Heart left ventricle (tissue), 16 donors: ENCODE data around the gene NPTX1. TPM values are rescaled to one million over a fixed set of nuclear protein-coding genes. Genes with fewer than 3 reads are reported as not detected.

ENCODE experiments used
- ATAC-seq, 4 donors: fragments of 200-7000 bp; cut with Tn5 transposase; one replicate each; pipeline ENCODE4 v1.9.1; 2020 to 2022; ENCODE audit warnings: moderate library complexity in 4 of 4, mild to moderate bottlenecking in 3 of 4, moderate number of reproducible peaks in 1 of 4
- DNase-seq, 5 donors: peaks; one replicate each; pipeline ENCODE4 v3.0.0-alpha.2; 2020
- H3K27ac ChIP-seq, 12 donors: fragments of 200-600 bp; sonication (generic) in 4 of 12; one replicate each; pipeline versions ENCODE4 v1.5.0 to v1.8.0; 2016 to 2022; ENCODE audit warnings: mild to moderate bottlenecking in 2 of 12
- H3K27me3 ChIP-seq, 9 donors: fragments of 200-600 bp; sonication (generic) in 2 of 9; one replicate each; pipeline versions ENCODE4 v1.5.1 to v1.8.0; 2016 to 2022; ENCODE audit warnings: mild to moderate bottlenecking in 3 of 9
- H3K36me3 ChIP-seq, 9 donors: fragments of 200-600 bp; sonication (generic) in 2 of 9; one replicate each; pipeline versions ENCODE4 v1.5.0 to v1.8.0; 2018 to 2022; ENCODE audit warnings: mild to moderate bottlenecking in 2 of 9
- H3K4me1 ChIP-seq, 12 donors: fragments of 200-600 bp; sonication (generic) in 4 of 12; one replicate each; pipeline versions ENCODE4 v1.5.0 to v1.8.0; 2016 to 2022; ENCODE audit warnings: mild to moderate bottlenecking in 3 of 12
- H3K4me3 ChIP-seq, 12 donors: fragments of 200-600 bp; sonication (generic) in 4 of 12; one replicate each; pipeline versions ENCODE4 v1.5.0 to v1.8.0; 2017 to 2022; ENCODE audit warnings: mild to moderate bottlenecking in 9 of 12, moderate library complexity in 4 of 12
- H3K9me3 ChIP-seq, 12 donors: fragments of 200-600 bp; sonication (generic) in 4 of 12; one replicate each; pipeline versions ENCODE4 v1.5.0 to v1.8.0; 2016 to 2022; ENCODE audit warnings: mild to moderate bottlenecking in 1 of 12
- POLR2A ChIP-seq, 2 donors: fragments of 450-650 bp; IDR thresholded peaks; one replicate each; pipeline ENCODE4 v1.6.1; 2017; ENCODE audit warnings: antibody characterized with exemption in 2 of 2, mild to moderate bottlenecking in 2 of 2, moderate library complexity in 2 of 2
- WGBS, 4 donors: extraction: QIAGEN DNeasy Blood & Tissue Kit in 2 of 4; methylation state at CpG; one replicate each; pipeline versions ENCODE4 v1.1.5 to v1.1.7; 2013 to 2018; 5-methylcytosine and 5-hydroxymethylcytosine counted together
- intact Hi-C, 10 donors: fragments of 100-400 bp; cut with DNase I; formaldehyde crosslinking; loops; one replicate each; pipeline versions ENCODE4 v1.11.1 to v1.14.2; 2022
- polyA plus RNA-seq, 2 donors: library from polyadenylated mRNA; stranded (reverse); fragments of 200-250 nt; gene quantifications; one replicate each; pipeline ENCODE4 v1.2.3, GENCODE V29; 2013
- total RNA-seq, 9 donors: library from RNA; depleted of rRNA in 2 of 9; stranded (reverse); fragments of >200 nt in 2 of 9; fragmentation: NEBNext Ultra II Directional in 3 of 9; extraction: Animal tissue kit (Norgen Biotek cat#: 25700) in 3 of 9; gene quantifications; one replicate each; pipeline versions ENCODE4 v1.1.0 to v1.2.4, GENCODE V29; 2016 to 2023
- TF ChIP-seq, protein P1 (sequence below), 12 donors: fragments of 200-600 bp; sonication (generic) in 4 of 12; IDR thresholded peaks; one replicate each; pipeline versions ENCODE4 v1.5.0 to v1.8.0; 2018 to 2022; ENCODE audit warnings: antibody characterized with exemption in 12 of 12, mild to moderate bottlenecking in 5 of 12
- donor health status: ischemic (EF 13 %, LVEDD 7.1; RV severe dilation, severe dysfunction).
- donor health status: healthy with polysubstance abuse.
- donor health status: DM: no; HTN: yes; CAD: no.
- donor health status: DM: no; HTN: no; CAD: no.
- donor health status: ischemic (EF 25% LVEDD 6.9; RV normal size, moderate dysfunction).
- donor health status: ischemic (EF 25% LVEDD 5.7; RV mildly dilated, moderate dysfunction).
- donor health status: healthy.
- donor health status: DM: yes; HTN: yes; CAD: no.
- donor health status: ischemic (EF 35%, LVEDD 5.7; RV mildly dilated, moderate dysfunction).
- donor health status: nonischemic (EF 11% LVEDD 7.7; RV severe dilation, severe dysfunction).
- donor health status: DM: yes; HTN: yes; CAD: no.
- donor health status: PGD.
- donor health status: ischemic (EF 29% LVEDD 5.4; RV normal size, mild dysfunction).
- donor health status: nonischemic (EF 23%, LVEDD 6.1; RV moderate dilation, normal function).

The NPTX1 gene
- total and polyA plus RNA-seq, 11 donors = 0.01 to 0.58 (median 0.09) TPM; not detected in 7

DNA sequence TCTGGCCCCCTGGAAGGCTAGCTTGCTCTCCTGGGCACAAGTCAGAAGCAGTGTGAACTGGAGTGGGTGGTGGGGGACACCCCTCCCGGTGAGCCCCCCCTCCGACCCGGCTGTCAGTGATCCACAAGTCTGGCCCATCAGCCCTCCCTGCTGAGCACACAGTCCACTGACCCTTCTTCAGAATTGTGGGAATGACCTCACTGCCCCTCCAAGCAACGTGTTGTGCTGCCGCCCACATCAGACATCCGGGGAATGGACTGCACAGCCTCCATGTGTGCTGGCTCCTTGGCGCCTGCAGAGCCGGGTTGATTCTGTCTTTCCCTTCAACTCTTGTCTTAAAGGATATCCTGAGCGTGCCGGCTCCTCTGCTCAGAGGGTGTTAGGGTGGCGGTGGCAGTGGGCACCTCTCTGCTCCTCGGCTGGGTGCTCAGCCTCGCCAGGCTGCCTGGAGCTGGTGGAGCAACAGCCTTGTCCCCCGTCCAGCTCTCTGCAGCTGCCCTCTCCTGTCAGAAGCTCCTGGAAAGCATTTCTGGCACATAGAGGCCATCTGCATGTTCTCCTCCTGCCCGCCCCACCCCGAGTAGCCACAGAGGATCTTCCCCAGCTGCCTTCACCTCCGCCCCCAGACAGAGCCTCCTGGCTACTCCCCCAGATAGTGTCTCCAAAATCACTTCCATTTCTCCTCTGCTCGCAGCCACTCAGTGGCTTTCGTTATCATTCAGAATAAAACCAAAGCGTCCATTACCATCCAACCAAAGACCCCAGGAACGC, 19.8 kb downstream of the NPTX1 start:
- peak in 4 of 5 donors; percentile 58 to 72 (median 61) for DNase-seq
- Histone ChIP-seq H3K36me3 (no peaks in the 10 kb centered on the region), H3K27me3 (no peaks in the 10 kb centered on the region), H3K4me3 (peak overlapping the region in 6 of 12 donors; percentile 0 to 34 (median 25)), H3K9me3 (no peaks in the 10 kb centered on the region), H3K27ac (peak overlapping the region in 6 of 12 donors; percentile 18 to 99 (median 96)), H3K4me1 (peaks cover 0 to 48% (median 24%) of the 10 kb centered on the region in 12 donors)
- intact Hi-C loops = no loop called here
- TF ChIP-seq POLR2A (IDR thresholded peaks at IDR 0.05) = no peak
- TF ChIP-seq, protein P1, sequence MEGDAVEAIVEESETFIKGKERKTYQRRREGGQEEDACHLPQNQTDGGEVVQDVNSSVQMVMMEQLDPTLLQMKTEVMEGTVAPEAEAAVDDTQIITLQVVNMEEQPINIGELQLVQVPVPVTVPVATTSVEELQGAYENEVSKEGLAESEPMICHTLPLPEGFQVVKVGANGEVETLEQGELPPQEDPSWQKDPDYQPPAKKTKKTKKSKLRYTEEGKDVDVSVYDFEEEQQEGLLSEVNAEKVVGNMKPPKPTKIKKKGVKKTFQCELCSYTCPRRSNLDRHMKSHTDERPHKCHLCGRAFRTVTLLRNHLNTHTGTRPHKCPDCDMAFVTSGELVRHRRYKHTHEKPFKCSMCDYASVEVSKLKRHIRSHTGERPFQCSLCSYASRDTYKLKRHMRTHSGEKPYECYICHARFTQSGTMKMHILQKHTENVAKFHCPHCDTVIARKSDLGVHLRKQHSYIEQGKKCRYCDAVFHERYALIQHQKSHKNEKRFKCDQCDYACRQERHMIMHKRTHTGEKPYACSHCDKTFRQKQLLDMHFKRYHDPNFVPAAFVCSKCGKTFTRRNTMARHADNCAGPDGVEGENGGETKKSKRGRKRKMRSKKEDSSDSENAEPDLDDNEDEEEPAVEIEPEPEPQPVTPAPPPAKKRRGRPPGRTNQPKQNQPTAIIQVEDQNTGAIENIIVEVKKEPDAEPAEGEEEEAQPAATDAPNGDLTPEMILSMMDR (IDR thresholded peaks at IDR 0.05) = no peak
- 29 to 46% (median 45%) methylated on average over 18 to 21 of the region's 21 CpGs for WGBS, 4 donors
- peak in 3 of 4 donors; percentile 26 to 48 (median 35) for ATAC-seq

DNA sequence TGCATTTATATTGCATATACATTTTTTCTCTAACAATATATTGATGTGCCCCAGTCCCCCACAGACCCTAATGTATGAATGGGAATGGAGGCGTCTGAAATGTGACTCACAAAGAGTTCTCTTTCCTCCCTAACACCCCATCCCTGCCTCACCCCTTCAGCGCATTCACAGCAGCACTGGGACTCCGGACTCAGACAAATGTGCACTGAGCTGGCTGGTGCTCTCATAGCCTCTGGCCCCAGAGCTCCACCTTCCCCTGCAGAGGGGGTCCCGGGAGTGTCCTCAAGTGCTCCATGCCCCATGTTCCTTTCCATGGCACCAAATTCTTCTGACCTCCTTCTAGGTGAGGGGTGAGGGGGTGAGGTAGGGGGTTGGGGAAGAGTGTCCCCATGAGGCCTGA, 20.6 kb downstream of the NPTX1 start:
- Histone ChIP-seq H3K9me3 (no peaks in the 10 kb centered on the region), H3K4me3 (peak overlapping the region in 7 of 12 donors; percentile 67 to 84 (median 75)), H3K4me1 (peaks cover 0 to 42% (median 23%) of the 10 kb centered on the region in 12 donors), H3K27me3 (no peaks in the 10 kb centered on the region), H3K36me3 (no peaks in the 10 kb centered on the region), H3K27ac (peak overlapping the region in 10 of 12 donors; percentile 95 to 99 (median 97))
- no peak for DNase-seq
- TF ChIP-seq, protein P1 (IDR thresholded peaks at IDR 0.05) = no peak
- no peak for TF ChIP-seq POLR2A (IDR thresholded peaks at IDR 0.05)
- intact Hi-C loops = no loop called here
- no peak for ATAC-seq
- 58 to 82% (median 74%) methylated on average over 4 of the region's 4 CpGs for WGBS, 4 donors

DNA sequence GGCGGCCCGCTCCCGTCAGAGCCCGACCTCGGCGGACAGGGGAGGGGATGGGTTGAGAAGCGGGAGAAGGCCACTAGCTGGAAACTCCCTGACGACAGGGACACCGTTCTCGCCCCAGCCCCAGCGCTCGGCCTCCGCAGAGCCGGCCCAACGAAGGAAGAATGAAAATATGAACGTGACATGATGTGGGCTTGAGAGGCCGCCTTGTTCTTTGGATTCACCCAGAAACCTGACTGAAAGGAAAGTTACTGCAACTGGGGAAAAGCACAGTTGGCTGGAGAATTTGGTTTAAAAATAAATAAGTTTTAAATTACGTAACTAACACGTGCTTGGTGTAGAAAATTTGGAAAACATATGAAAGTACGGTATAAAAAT, 21.1 kb downstream of the NPTX1 start:
- Histone ChIP-seq H3K27ac (peak overlapping the region; percentile 88 to 99 (median 96)), H3K9me3 (no peaks in the 10 kb centered on the region), H3K36me3 (no peaks in the 10 kb centered on the region), H3K4me3 (peak overlapping the region; percentile 43 to 88 (median 72)), H3K4me1 (peaks cover 0 to 38% (median 22%) of the 10 kb centered on the region in 12 donors), H3K27me3 (no peaks in the 10 kb centered on the region)
- intact Hi-C loops = no loop called here
- TF ChIP-seq POLR2A (IDR thresholded peaks at IDR 0.05) = no peak
- TF ChIP-seq, protein P1 (IDR thresholded peaks at IDR 0.05) = no peak
- WGBS, 4 donors = 7 to 19% (median 11%) methylated on average over 19 to 20 of the region's 20 CpGs
- ATAC-seq (peak; percentile 16 to 67 (median 22)), DNase-seq (peak in 4 of 5 donors; percentile 50 to 77 (median 70))

DNA sequence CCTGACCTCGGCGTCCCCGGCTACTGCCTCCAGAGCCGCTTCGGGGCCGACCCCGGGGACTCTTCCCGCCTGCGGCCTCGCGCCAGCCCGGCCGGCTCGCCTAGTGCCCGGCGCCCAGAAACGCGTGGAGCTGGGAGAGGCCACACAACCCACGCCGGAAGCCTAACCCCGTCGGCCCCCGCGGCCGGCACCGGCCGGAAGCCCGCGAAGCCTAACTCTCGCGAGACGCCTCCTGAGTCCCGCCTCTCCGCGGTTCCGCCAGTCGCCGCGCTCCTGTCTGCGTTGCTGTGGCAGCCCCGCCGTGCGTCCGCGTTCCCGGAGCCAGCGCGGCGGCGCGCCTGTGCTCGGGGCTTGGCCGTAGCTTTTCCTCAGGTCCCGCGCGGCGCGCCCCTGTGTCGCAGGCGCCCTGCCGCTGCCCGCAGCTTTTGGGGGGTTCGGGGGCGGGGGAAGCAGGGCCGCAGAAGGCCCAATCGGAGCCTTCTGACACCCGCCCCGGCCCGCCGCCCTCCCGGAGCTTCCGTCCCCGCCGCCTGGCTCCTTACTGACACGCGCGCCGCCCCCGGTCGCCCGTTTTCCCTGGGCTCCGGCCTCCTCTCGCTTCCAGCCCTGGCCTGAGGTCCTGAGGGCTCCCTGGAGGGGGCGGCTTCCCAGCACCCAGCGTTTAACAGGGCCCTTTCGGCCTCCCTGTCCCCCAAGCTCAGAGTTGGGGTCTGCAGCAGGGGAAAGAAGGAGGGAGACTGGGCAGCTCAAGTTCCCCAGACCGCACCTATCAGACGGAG, 21.7 kb downstream of the NPTX1 start:
- peak overlapping the region; percentile 88 to 99 (median 96) for H3K27ac ChIP-seq
- peaks cover 0 to 36% (median 22%) of the 10 kb centered on the region in 12 donors for H3K4me1 ChIP-seq
- peak in 1 of 2 donors; percentile 93 for TF ChIP-seq POLR2A (IDR thresholded peaks at IDR 0.05)
- TF ChIP-seq, protein P1 (IDR thresholded peaks at IDR 0.05) = no peak
- peak; percentile 97 to 99 (median 98) for DNase-seq
- no peaks in the 10 kb centered on the region for H3K27me3 ChIP-seq
- H3K9me3 ChIP-seq = no peaks in the 10 kb centered on the region
- H3K4me3 ChIP-seq = peak overlapping the region; percentile 43 to 88 (median 72)
- H3K36me3 ChIP-seq = no peaks in the 10 kb centered on the region
- intact Hi-C loops = loop anchor here in 1 of 10 donors (1.0 kb wide), 1 partner anchor 39 kb away; the partner anchor contains the start of gene ENDOV
- peak; percentile 93 to 97 (median 96) for ATAC-seq
- WGBS, 4 donors = 0 to 2% (median 1%) methylated on average over 10 to 88 of the region's 88 CpGs
